BLaER1 treated with 17β-estradiol and CSF1 and Interleukin-3, amounts not matched to agents 10 nM and 100 nM (cell line): Measurements from ENCODE around the gene PJVK.

Source experiments
- H3K27ac ChIP-seq, 11 experiments: shearing (Covaris generic); formaldehyde crosslinking; 2 replicates each; pipeline ENCODE4 v1.8.1; 2022
- H3K27me3 ChIP-seq, 11 experiments: shearing (Covaris generic); formaldehyde crosslinking; 2 replicates each; pipeline ENCODE4 v1.8.1; 2022
- H3K36me3 ChIP-seq, 11 experiments: shearing (Covaris generic); formaldehyde crosslinking; 2 replicates each; pipeline ENCODE4 v1.8.1; 2022
- H3K4me1 ChIP-seq, 10 experiments: shearing (Covaris generic); formaldehyde crosslinking; 2 replicates each; pipeline ENCODE4 v1.8.1; 2022
- H3K4me2 ChIP-seq, 11 experiments: shearing (Covaris generic); formaldehyde crosslinking; 2 replicates each; pipeline ENCODE4 v1.8.1; 2022
- H3K4me3 ChIP-seq, 10 experiments: shearing (Covaris generic); formaldehyde crosslinking; 2 replicates each; pipeline ENCODE4 v1.8.1; 2022
- H3K9ac ChIP-seq, 11 experiments: shearing (Covaris generic); formaldehyde crosslinking; 2 replicates each; pipeline ENCODE4 v1.8.1; 2022
- H3K9me3 ChIP-seq, 11 experiments: shearing (Covaris generic); formaldehyde crosslinking; replicated peaks in 1 of 11; 2 replicates each; pipeline ENCODE4 v1.8.1; 2022
- H4K20me1 ChIP-seq, 11 experiments: shearing (Covaris generic); formaldehyde crosslinking; 2 replicates each; pipeline ENCODE4 v1.8.1; 2022
- Cebpa-rat ChIP-seq, 11 experiments: shearing (Covaris generic); IDR thresholded peaks; 2 replicates each; pipeline ENCODE4 v1.8.1; 2022

The PJVK gene

DNA sequence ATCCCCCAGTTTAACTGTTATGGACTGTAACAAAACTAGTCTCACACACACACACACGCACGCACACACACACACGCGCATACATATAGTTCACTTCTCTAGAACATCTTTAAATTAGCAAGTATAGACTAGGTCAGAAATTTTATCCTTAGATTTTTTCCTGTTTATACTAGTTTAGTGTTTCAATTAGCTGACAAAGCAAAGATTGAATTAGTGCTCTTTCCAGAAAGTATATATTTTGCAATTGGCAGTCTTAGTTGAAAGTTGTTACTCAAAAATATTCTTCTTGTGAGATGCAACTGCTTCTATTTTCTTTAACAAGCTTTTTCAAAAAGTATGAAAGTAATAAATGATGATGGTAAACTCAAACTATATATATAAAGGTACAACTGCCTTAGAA is 51.6 kb downstream of the PJVK start:
- Histone ChIP-seq H3K27me3 (no peaks in the 10 kb centered on the region), H3K4me3 (no peak overlapping the region), H3K9ac (no peak overlapping the region), H3K36me3 (peaks cover 57 to 100% (median 88%) of the 10 kb centered on the region in 11 experiments), H3K27ac (no peak overlapping the region), H3K4me1 (no peaks in the 10 kb centered on the region), H3K4me2 (no peak overlapping the region), H4K20me1 (no peaks in the 10 kb centered on the region), H3K9me3 (no peaks in the 10 kb centered on the region)
- no peak for TF ChIP-seq Cebpa-rat (IDR thresholded peaks at IDR 0.05)

- Histone ChIP-seq H3K27ac (no peak overlapping the region), H3K27me3 (no peaks in the 10 kb centered on the region), H3K4me1 (no peaks in the 10 kb centered on the region), H3K4me3 (no peak overlapping the region), H3K4me2 (no peak overlapping the region), H3K9ac (no peak overlapping the region), H3K9me3 (no peaks in the 10 kb centered on the region), H3K36me3 (peaks cover 53 to 93% (median 77%) of the 10 kb centered on the region in 11 experiments), H4K20me1 (no peaks in the 10 kb centered on the region)
- TF ChIP-seq Cebpa-rat (IDR thresholded peaks at IDR 0.05), result no peak
Observed at GRCh38 chr2:178506101-178506500, 54.9 kb downstream of the PJVK start.

DNA sequence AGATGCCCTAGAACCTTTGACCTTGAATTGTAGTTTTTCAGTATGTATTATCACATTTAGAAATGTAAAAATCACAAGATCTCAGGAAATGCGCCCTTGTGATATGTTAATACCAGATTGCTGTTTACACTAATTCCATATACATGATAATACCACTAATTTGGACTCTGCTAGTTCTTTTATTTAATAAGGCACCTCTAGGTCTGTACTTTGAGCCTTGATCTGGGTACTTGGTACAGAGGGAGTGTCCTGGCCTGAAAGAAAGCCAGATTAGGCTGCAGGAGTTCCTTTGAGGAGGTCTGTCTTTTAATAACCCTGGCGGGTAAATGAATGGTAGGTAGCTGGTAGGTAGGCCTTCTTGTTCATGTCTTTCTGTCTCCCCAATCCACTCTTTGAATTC is 55.3 kb downstream of the PJVK start:
- H3K4me3 ChIP-seq, result no peak overlapping the region
- no peak overlapping the region for H3K9ac ChIP-seq
- no peaks in the 10 kb centered on the region for H3K4me1 ChIP-seq
- no peak overlapping the region for H3K4me2 ChIP-seq
- H3K27ac ChIP-seq, result no peak overlapping the region
- H3K9me3 ChIP-seq, result no peaks in the 10 kb centered on the region
- TF ChIP-seq Cebpa-rat (IDR thresholded peaks at IDR 0.05), result no peak
- H4K20me1 ChIP-seq, result no peaks in the 10 kb centered on the region
- H3K36me3 ChIP-seq, result peaks cover 53 to 93% (median 77%) of the 10 kb centered on the region in 11 experiments
- H3K27me3 ChIP-seq, result no peaks in the 10 kb centered on the region

- no peak overlapping the region for H3K4me3 ChIP-seq
- TF ChIP-seq Cebpa-rat (IDR thresholded peaks at IDR 0.05), result no peak
- no peak overlapping the region for H3K27ac ChIP-seq
- no peaks in the 10 kb centered on the region for H3K4me1 ChIP-seq
- H3K9me3 ChIP-seq, result no peaks in the 10 kb centered on the region
- peaks cover 53 to 93% (median 77%) of the 10 kb centered on the region in 11 experiments for H3K36me3 ChIP-seq
- no peak overlapping the region for H3K4me2 ChIP-seq
- no peaks in the 10 kb centered on the region for H4K20me1 ChIP-seq
- H3K9ac ChIP-seq, result no peak overlapping the region
- H3K27me3 ChIP-seq, result no peaks in the 10 kb centered on the region
Observed at GRCh38 chr2:178506949-178507348, 55.8 kb downstream of the PJVK start.

DNA sequence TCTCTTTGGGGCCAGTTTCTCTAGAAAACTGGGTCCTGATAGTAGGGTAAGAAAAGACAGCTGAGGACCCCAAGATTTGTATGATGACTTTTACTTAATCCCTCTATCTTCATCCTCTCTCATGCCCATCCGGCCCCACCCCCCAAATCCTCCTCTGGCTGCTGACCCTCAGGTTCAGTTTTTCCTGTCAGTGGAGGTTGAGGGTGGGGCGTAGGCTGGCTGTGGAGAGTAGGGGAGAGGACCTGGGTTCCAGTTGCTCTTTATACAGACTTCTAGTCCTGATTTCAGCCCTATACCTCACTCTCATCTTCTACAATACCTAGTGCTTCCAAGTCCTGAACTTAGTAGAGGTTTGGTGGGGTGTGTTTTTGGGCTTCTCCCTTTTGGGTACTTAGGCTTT is 57.5 kb downstream of the PJVK start:
- Histone ChIP-seq H3K27me3 (no peaks in the 10 kb centered on the region), H3K4me1 (no peaks in the 10 kb centered on the region), H3K4me3 (no peak overlapping the region), H3K27ac (no peak overlapping the region), H4K20me1 (no peaks in the 10 kb centered on the region), H3K9ac (no peak overlapping the region), H3K9me3 (0 out of 22 replicates have a peak, but pooled peaks cover 0 to 8% (median 0%) of the 10 kb centered on the region in 11 experiments), H3K4me2 (no peak overlapping the region), H3K36me3 (peaks cover 51 to 93% (median 74%) of the 10 kb centered on the region in 11 experiments)
- no peak for TF ChIP-seq Cebpa-rat (IDR thresholded peaks at IDR 0.05)

DNA sequence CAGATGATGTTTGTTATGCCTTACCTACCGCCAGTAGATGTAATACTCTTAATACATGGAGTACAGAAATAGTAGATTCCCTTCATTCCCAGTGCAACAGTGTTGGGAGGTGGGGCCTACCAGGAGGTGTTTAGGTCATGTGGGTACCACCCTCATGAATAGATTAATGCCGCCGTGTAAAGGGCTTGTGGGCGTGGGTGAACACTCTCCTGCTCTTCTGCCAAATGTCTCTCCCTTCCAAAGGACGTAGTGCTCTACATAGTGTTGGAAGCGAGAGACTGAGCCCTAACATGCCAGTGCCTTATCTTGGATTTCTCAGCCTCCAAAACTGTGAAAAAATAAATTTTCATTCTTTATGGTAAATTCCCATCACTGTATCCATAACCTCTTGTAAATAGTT is 59.2 kb downstream of the PJVK start:
- H3K9ac ChIP-seq, result no peak overlapping the region
- no peak overlapping the region for H3K4me2 ChIP-seq
- H4K20me1 ChIP-seq, result no peaks in the 10 kb centered on the region
- 0 out of 22 replicates have a peak, but pooled peaks cover 0 to 8% (median 0%) of the 10 kb centered on the region in 11 experiments for H3K9me3 ChIP-seq
- H3K27ac ChIP-seq, result no peak overlapping the region
- no peak overlapping the region for H3K4me3 ChIP-seq
- TF ChIP-seq Cebpa-rat (IDR thresholded peaks at IDR 0.05), result no peak
- no peaks in the 10 kb centered on the region for H3K27me3 ChIP-seq
- H3K36me3 ChIP-seq, result peaks cover 42 to 93% (median 64%) of the 10 kb centered on the region in 11 experiments
- peaks cover 0 to 10% (median 0%) of the 10 kb centered on the region in 10 experiments; a peak in 6 of 20 replicates for H3K4me1 ChIP-seq
